ENCODE results near the gene KNL1. TPM values are rescaled to one million over a fixed set of nuclear protein-coding genes. Genes with fewer than 3 reads are reported as not detected.
"Not testable (repeated sequence)": the region's sequence is repeated elsewhere in the genome, so short reads cannot be mapped to it uniquely, and the experiment has no call there.

Gene KNL1
- total RNA-seq, 2 donors from 2014 or later = 0.77 to 4.6 TPM

GRCh38 chr15:40639677-40640076, 45.6 kb downstream of the KNL1 start:
- no peaks in the 10 kb centered on the region for H3K27me3 Mint-ChIP-seq
- peak overlapping the region; percentile 16 for H3K27ac Mint-ChIP-seq
- H3K4me1 Mint-ChIP-seq = peaks cover 1% of the 10 kb centered on the region
- H3K4me3 Mint-ChIP-seq = no peak overlapping the region
- no peaks in the 10 kb centered on the region for H3K9me3 ChIP-seq (ENCODE audit: control insufficient read depth, low read length, poor library complexity, severe bottlenecking)
- no peak for ATAC-seq
- DNase-seq = no peak
- H3K36me3 Mint-ChIP-seq (ENCODE audit: low read depth) = peaks cover 2% of the 10 kb centered on the region

DNA sequence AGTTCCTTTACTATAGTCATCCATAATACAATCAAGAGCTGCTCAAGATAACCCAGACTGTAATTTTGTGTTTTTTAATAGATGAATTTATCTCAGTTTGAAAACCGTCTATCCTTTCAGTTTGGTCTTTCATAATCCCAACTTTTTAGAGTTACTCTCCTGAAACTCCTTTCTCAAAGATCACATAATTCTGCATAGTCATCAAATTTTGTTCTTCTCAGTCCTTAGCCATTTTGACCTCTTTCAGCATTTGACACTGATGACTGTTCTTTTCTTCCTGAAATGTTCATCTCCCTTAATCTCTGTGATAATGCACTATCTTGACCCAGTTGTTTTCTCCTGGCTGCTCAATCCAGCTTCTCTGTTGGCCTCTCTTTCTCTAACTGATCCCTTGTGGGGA, 53.5 kb downstream of the KNL1 start:
- Mint-ChIP-seq H3K4me3 (no peak overlapping the region), H3K36me3 (ENCODE audit: low read depth) (no peaks in the 10 kb centered on the region), H3K27ac (no peak overlapping the region), H3K27me3 (no peaks in the 10 kb centered on the region), H3K4me1 (peaks cover 5% of the 10 kb centered on the region)
- H3K9me3 ChIP-seq (ENCODE audit: control insufficient read depth, low read length, poor library complexity, severe bottlenecking) = no peaks in the 10 kb centered on the region
- ATAC-seq (no peak), DNase-seq (no peak)

DNA sequence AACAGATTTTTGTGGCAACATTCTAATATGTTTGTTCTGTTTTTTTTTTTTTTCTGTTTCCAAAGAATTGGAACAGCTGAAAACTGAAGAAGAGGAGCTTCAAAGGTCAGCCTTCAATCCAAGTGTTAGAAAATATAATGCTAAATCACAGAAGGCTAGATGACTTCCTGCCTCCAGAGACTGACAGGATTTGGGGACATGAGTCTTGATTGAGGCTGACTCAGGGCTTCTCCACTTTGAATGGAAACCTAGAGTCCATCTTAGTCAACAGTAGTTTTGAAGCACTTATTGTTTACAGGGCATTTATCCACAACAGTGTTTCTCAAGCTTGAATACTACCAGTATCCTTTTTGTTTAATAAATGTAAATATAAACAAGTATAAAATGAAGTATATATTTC, 56.4 kb downstream of the KNL1 start:
- Mint-ChIP-seq H3K36me3 (ENCODE audit: low read depth) (peaks cover 2% of the 10 kb centered on the region), H3K4me1 (peaks cover 5% of the 10 kb centered on the region), H3K27ac (peak overlapping the region; percentile 72), H3K4me3 (no peak overlapping the region), H3K27me3 (no peaks in the 10 kb centered on the region)
- no peak for ATAC-seq
- no peaks in the 10 kb centered on the region for H3K9me3 ChIP-seq (ENCODE audit: control insufficient read depth, low read length, poor library complexity, severe bottlenecking)
- no peak for DNase-seq

- no peak overlapping the region for H3K4me3 Mint-ChIP-seq
- H3K27ac Mint-ChIP-seq = no peak overlapping the region
- H3K9me3 ChIP-seq (ENCODE audit: control insufficient read depth, low read length, poor library complexity, severe bottlenecking) = no peaks in the 10 kb centered on the region
- H3K36me3 Mint-ChIP-seq (ENCODE audit: low read depth) = no peaks in the 10 kb centered on the region
- H3K4me1 Mint-ChIP-seq = no peaks in the 10 kb centered on the region
- ATAC-seq (no peak), DNase-seq (no peak)
- H3K27me3 Mint-ChIP-seq = no peaks in the 10 kb centered on the region
Measured at GRCh38 chr15:40660686-40661085, 66.6 kb downstream of the KNL1 start.

DNA sequence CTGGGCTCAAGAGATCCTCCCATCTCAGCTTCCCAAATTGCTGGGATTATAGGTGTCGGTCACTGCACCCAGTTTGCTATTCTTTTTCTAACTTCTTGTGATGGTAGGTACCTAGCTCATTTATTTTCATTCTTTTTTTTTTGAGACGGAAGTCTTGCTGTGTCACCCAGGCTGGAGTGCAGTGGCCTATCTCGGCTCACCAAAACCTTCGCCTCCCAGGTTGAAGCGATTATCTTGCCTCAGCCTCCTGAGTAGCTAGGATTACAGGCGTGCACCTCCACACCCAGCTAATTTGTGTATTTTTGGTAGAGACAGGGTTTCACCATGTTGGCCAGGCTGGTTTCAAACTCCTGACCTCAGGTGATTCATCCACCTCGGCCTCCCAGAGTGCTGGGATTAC, 70.9 kb downstream of the KNL1 start:
- Mint-ChIP-seq H3K4me1 (no peaks in the 10 kb centered on the region), H3K4me3 (peak overlapping the region; percentile 31), H3K27ac (no peak overlapping the region), H3K36me3 (ENCODE audit: low read depth) (no peaks in the 10 kb centered on the region), H3K27me3 (no peaks in the 10 kb centered on the region)
- DNase-seq (no peak), ATAC-seq (no peak)
- H3K9me3 ChIP-seq (ENCODE audit: control insufficient read depth, low read length, poor library complexity, severe bottlenecking) = no peaks in the 10 kb centered on the region

DNA sequence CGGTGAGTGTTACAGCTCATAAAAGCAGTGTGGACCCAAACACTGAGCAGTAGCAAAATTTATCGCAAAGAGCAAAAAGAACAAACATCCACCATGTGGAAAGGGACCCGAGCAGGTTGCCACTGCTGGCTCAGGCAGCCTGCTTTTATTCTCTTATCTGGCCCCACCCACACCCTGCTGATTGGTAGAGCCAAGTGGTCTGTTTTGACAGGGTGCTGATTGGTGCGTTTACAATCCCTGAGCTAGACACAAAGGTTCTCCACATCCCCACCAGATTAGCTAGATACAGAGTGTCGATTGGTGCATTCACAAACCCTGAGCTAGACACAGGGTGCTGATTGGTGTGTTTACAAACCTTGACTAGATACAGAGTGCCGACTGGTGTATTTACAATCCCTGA, 82.2 kb downstream of the KNL1 start:
- H3K9me3 ChIP-seq (ENCODE audit: control insufficient read depth, low read length, poor library complexity, severe bottlenecking); DNase-seq; H3K36me3 Mint-ChIP-seq (ENCODE audit: low read depth); H3K4me3 Mint-ChIP-seq; H3K4me1 Mint-ChIP-seq; H3K27ac Mint-ChIP-seq; ATAC-seq; H3K27me3 Mint-ChIP-seq: not testable (repeated sequence)

DNA sequence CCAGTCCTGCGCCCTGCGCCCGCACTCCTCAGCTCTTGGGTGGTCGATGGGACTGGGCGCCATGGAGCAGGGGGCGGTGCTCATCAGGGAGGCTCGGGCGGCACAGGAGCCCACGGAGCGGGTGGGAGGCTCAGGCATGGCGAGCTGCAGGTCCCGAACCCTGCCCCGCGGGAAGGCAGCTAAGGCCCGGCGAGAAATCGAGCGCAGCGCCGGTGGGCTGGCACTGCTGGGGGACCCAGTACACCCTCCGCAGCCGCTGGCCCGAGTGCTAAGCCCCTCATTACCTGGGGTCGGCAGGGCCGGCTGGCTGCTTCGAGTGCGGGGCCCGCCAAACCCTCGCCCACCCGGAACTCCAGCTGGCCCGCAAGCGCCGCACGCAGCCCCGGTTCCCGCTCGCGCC, 82.9 kb downstream of the KNL1 start:
- not testable (repeated sequence) for H3K27me3 Mint-ChIP-seq; H3K27ac Mint-ChIP-seq; H3K4me1 Mint-ChIP-seq; H3K9me3 ChIP-seq (ENCODE audit: control insufficient read depth, low read length, poor library complexity, severe bottlenecking); H3K36me3 Mint-ChIP-seq (ENCODE audit: low read depth); H3K4me3 Mint-ChIP-seq; ATAC-seq; DNase-seq

DNA sequence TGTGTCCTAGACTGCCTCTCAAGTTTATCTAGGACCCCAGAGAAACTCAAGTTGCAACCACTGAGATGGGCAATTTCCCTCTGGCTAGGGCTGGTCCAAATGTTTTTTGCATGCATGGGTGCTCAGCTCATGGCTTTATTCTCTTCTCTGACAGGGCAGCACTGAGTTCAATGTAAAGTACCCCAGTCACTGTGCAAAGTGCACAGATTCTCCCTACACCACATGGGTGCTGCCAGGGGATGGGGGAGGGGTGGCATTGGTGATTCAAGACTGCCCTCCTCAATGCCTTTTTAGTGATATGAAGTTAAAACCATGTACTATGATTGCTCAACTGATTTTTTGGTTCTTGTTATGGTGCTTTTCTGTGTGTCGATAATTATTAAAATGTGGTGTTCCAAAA, 86.1 kb downstream of the KNL1 start:
- H3K9me3 ChIP-seq (ENCODE audit: control insufficient read depth, low read length, poor library complexity, severe bottlenecking) = no peaks in the 10 kb centered on the region
- Mint-ChIP-seq H3K36me3 (ENCODE audit: low read depth) (no peaks in the 10 kb centered on the region), H3K27me3 (no peaks in the 10 kb centered on the region), H3K4me3 (no peak overlapping the region), H3K27ac (no peak overlapping the region), H3K4me1 (peaks cover 7% of the 10 kb centered on the region)
- DNase-seq (no peak), ATAC-seq (no peak)

- not testable (repeated sequence) for H3K27ac Mint-ChIP-seq, H3K4me1 Mint-ChIP-seq
Measured at GRCh38 chr15:40680959-40681358, 86.9 kb downstream of the KNL1 start.

GRCh38 chr15:40684381-40684780, 90.3 kb downstream of the KNL1 start:
- H3K9me3 ChIP-seq (ENCODE audit: control insufficient read depth, low read length, poor library complexity, severe bottlenecking) = no peaks in the 10 kb centered on the region
- ATAC-seq (no peak), DNase-seq (no peak)
- Mint-ChIP-seq H3K4me3 (no peak overlapping the region), H3K36me3 (ENCODE audit: low read depth) (no peaks in the 10 kb centered on the region), H3K27me3 (no peaks in the 10 kb centered on the region), H3K4me1 (no peaks in the 10 kb centered on the region), H3K27ac (no peak overlapping the region)

More at GRCh38 chr15:40680959-40681358, 86.9 kb downstream of the KNL1 start:
- H3K36me3 Mint-ChIP-seq (ENCODE audit: low read depth); DNase-seq; H3K9me3 ChIP-seq (ENCODE audit: control insufficient read depth, low read length, poor library complexity, severe bottlenecking); ATAC-seq; H3K4me3 Mint-ChIP-seq; H3K27me3 Mint-ChIP-seq: not testable (repeated sequence)

DNA sequence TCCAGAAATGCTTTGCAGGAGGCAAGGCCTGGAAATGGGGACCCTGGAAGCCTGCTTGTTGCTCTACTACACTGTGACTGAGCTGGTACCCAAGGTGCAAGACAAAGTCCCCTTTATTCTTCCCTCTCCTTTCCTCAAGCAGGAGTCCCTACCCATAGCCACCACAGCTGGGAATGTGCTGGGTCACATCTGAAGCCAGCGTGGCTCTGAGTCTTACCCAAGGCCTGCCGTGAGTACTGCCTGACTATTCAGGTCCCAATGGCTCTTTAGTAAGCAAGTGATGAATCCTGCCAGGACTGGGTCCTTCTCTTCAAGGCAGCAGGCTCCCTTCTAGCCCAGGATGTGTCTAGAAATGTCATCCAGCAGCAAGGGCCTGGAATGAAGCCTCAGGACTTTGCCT, 91.3 kb downstream of the KNL1 start:
- ATAC-seq = no peak
- Mint-ChIP-seq H3K27ac (peak overlapping the region; percentile 83), H3K36me3 (ENCODE audit: low read depth) (peaks cover 3% of the 10 kb centered on the region), H3K27me3 (no peaks in the 10 kb centered on the region), H3K4me1 (peaks cover 5% of the 10 kb centered on the region), H3K4me3 (no peak overlapping the region)
- no peaks in the 10 kb centered on the region for H3K9me3 ChIP-seq (ENCODE audit: control insufficient read depth, low read length, poor library complexity, severe bottlenecking)
- no peak for DNase-seq

DNA sequence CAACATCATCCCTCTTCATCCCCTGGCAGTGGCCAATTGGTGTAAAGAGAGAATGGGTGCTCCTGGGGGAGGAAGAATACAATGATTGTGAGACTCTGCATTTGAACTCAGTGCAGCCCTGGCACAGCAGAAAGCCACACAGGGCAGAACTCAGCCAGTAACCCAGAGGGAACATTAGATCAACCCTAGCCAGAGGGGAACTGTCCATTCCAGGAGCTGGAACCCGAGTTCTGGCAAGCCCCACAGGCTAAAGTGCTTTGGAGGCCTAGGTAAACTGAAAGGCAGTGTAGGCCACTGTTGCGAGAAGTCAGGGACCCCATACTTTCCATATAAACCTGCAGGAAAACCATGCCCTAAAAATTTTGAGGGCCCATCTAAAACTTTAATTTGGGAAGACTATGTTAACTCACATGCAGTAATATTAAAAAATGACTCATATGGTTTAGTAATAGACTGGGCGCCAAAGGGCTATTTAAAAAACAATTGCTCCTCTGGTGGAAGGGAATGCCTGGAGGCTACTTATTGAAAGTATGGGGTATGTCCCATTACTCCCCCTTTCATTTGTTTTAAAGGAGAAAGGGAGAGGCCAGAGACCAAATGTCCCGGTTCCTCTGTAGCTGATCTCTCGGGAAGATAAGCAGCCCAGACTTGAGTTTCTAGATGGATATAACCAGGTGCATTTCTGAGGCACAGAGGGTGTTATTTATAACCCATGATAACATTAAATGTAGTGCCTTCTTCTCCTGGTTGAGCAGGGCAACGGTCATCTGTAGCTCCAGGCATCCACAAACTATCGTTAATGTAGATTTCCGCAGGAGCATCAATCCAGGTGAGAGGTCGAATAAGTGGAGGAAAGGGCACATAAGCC, 95.1 kb downstream of the KNL1 start:
- no peaks in the 10 kb centered on the region for H3K9me3 ChIP-seq (ENCODE audit: control insufficient read depth, low read length, poor library complexity, severe bottlenecking)
- ATAC-seq (no peak), DNase-seq (no peak)
- H3K4me3 Mint-ChIP-seq = no peak overlapping the region
- H3K27me3 Mint-ChIP-seq = no peaks in the 10 kb centered on the region
- peak overlapping the region; percentile 81 for H3K27ac Mint-ChIP-seq
- peaks cover 3% of the 10 kb centered on the region for H3K36me3 Mint-ChIP-seq (ENCODE audit: low read depth)
- H3K4me1 Mint-ChIP-seq = peaks cover 9% of the 10 kb centered on the region

GRCh38 chr15:40691737-40692136, 97.7 kb downstream of the KNL1 start:
- no peak overlapping the region for H3K4me3 Mint-ChIP-seq
- ATAC-seq (no peak), DNase-seq (no peak)
- H3K9me3 ChIP-seq (ENCODE audit: control insufficient read depth, low read length, poor library complexity, severe bottlenecking) = no peaks in the 10 kb centered on the region
- peaks cover 19% of the 10 kb centered on the region for H3K4me1 Mint-ChIP-seq
- peaks cover 5% of the 10 kb centered on the region for H3K36me3 Mint-ChIP-seq (ENCODE audit: low read depth)
- no peak overlapping the region for H3K27ac Mint-ChIP-seq
- no peaks in the 10 kb centered on the region for H3K27me3 Mint-ChIP-seq
